ENCODE data around the gene B3GNT9.
A peak's percentile ranks its signal among the peaks of the same experiment; 100 is the strongest.

B3GNT9 gene

DNA sequence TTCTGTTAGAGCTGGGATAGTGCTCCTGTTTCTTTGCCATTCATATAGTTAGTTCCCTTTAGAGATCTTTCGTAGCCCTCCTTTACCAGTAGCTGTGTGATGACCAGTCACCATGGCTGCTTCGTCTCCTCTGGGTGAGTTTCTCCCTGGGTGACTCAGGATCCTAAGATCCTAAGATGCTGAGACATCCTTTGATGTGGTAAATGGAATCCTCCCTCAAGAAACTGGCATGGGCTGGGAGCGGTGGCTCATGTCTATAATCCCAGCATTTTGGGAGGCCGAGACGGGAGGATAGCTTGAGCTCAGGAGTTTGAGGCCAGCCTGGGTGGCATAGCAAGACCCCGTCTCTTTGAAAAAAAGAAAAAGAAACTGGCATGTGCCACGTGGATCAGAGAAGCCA is 35.2 kb downstream of the B3GNT9 start:
- H3K4me3 ChIP-seq (ENCODE audit: insufficient read depth, low read depth, low read length, poor library complexity, severe bottlenecking) = no peak overlapping the region
- H3K36me3 ChIP-seq (ENCODE audit: control insufficient read depth, insufficient read depth, low read length) = peaks cover 8% of the 10 kb centered on the region
- H3K4me1 ChIP-seq (ENCODE audit: control insufficient read depth, insufficient read depth, low read length, poor library complexity, severe bottlenecking) = peaks cover 6% of the 10 kb centered on the region
- no peaks in the 10 kb centered on the region for H3K9me3 ChIP-seq (ENCODE audit: control insufficient read depth, low read length)
- no peak for DNase-seq
- H3K27me3 ChIP-seq (replicated peaks; ENCODE audit: control insufficient read depth, insufficient read depth, low read length, poor library complexity, severe bottlenecking) = no peaks in the 10 kb centered on the region
- no peak overlapping the region for H3K27ac ChIP-seq (ENCODE audit: insufficient read depth, low read length, poor library complexity, severe bottlenecking)

DNA sequence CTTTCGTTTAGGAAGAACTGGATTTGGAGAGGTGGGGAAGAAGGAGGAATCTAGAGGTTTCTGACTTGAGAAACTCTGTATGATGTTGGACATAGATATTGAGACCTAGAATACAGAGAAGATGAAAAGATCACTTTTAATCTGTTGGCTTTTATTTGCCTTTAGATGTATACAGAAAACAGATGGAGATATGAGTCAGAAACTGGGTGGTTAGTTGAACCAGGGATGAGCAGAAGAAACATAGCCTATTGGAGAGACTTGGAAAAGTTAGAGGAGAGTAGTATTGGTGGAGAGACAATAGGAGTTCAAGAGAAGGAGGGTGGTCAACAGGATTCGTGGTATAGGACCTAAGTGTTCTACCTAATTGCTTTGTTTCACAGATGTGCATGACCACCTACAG is 36.0 kb downstream of the B3GNT9 start:
- Histone ChIP-seq H3K36me3 (ENCODE audit: control insufficient read depth, insufficient read depth, low read length) (no peaks in the 10 kb centered on the region), H3K27me3 (replicated peaks; ENCODE audit: control insufficient read depth, insufficient read depth, low read length, poor library complexity, severe bottlenecking) (no peaks in the 10 kb centered on the region), H3K4me1 (ENCODE audit: control insufficient read depth, insufficient read depth, low read length, poor library complexity, severe bottlenecking) (peaks cover 10% of the 10 kb centered on the region), H3K4me3 (ENCODE audit: insufficient read depth, low read depth, low read length, poor library complexity, severe bottlenecking) (no peak overlapping the region), H3K9me3 (ENCODE audit: control insufficient read depth, low read length) (no peaks in the 10 kb centered on the region), H3K27ac (ENCODE audit: insufficient read depth, low read length, poor library complexity, severe bottlenecking) (no peak overlapping the region)
- no peak for DNase-seq

- Histone ChIP-seq H3K27ac (ENCODE audit: insufficient read depth, low read length, poor library complexity, severe bottlenecking) (no peak overlapping the region), H3K36me3 (ENCODE audit: control insufficient read depth, insufficient read depth, low read length) (no peaks in the 10 kb centered on the region), H3K4me3 (ENCODE audit: insufficient read depth, low read depth, low read length, poor library complexity, severe bottlenecking) (no peak overlapping the region), H3K27me3 (replicated peaks; ENCODE audit: control insufficient read depth, insufficient read depth, low read length, poor library complexity, severe bottlenecking) (no peaks in the 10 kb centered on the region), H3K4me1 (ENCODE audit: control insufficient read depth, insufficient read depth, low read length, poor library complexity, severe bottlenecking) (peaks cover 15% of the 10 kb centered on the region), H3K9me3 (ENCODE audit: control insufficient read depth, low read length) (no peaks in the 10 kb centered on the region)
- no peak for DNase-seq
Measured at GRCh38 chr16:67112591-67113399, 38.0 kb downstream of the B3GNT9 start.

DNA sequence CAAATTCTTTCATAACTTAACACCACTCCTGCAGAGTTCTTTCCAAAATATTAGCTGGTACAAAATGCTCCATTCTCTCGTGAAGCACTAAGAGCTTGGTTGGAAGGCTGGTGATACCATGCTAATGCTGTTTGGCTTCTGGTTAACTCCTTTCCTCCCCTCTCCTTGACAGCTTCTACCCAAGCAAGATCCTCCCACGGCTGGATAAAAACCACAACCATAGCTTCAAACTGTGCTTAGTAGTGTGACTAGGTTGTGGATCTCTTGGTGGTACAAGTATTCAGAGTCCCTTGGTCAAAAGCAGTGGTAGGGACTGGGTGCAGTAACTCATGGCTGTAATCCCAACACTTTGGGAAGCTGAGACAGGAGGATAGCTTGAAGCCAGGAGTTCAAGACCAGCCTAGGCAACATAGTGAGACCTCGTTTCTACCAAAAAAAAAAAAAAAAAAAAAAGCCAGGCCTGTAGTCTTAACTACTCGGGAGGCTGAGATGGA is 38.8 kb downstream of the B3GNT9 start:
- Histone ChIP-seq H3K27ac (ENCODE audit: insufficient read depth, low read length, poor library complexity, severe bottlenecking) (no peak overlapping the region), H3K4me1 (ENCODE audit: control insufficient read depth, insufficient read depth, low read length, poor library complexity, severe bottlenecking) (peaks cover 15% of the 10 kb centered on the region), H3K4me3 (ENCODE audit: insufficient read depth, low read depth, low read length, poor library complexity, severe bottlenecking) (no peak overlapping the region), H3K9me3 (ENCODE audit: control insufficient read depth, low read length) (no peaks in the 10 kb centered on the region), H3K27me3 (replicated peaks; ENCODE audit: control insufficient read depth, insufficient read depth, low read length, poor library complexity, severe bottlenecking) (no peaks in the 10 kb centered on the region), H3K36me3 (ENCODE audit: control insufficient read depth, insufficient read depth, low read length) (no peaks in the 10 kb centered on the region)
- no peak for DNase-seq

- Histone ChIP-seq H3K4me3 (ENCODE audit: insufficient read depth, low read depth, low read length, poor library complexity, severe bottlenecking) (peak within 1 kb of the TSS; percentile 84), H3K9me3 (ENCODE audit: control insufficient read depth, low read length) (no peaks in the 10 kb centered on the region), H3K27me3 (replicated peaks; ENCODE audit: control insufficient read depth, insufficient read depth, low read length, poor library complexity, severe bottlenecking) (no peaks in the 10 kb centered on the region), H3K36me3 (ENCODE audit: control insufficient read depth, insufficient read depth, low read length) (no peaks in the 10 kb centered on the region), H3K4me1 (ENCODE audit: control insufficient read depth, insufficient read depth, low read length, poor library complexity, severe bottlenecking) (peaks cover 15% of the 10 kb centered on the region), H3K27ac (ENCODE audit: insufficient read depth, low read length, poor library complexity, severe bottlenecking) (peak within 1 kb of the TSS; percentile 49)
- peak; percentile 91 to 93 (median 92) for DNase-seq
Measured at GRCh38 chr16:67109407-67110135, 41.2 kb downstream of the B3GNT9 start, which contains the start of gene PHAF1. Gene PHAF1 (plus strand): TSS chr16:67109941. CDS start chr16:67110176, 235 bp downstream.

GRCh38 chr16:67108931-67109406 is 41.8 kb downstream of the B3GNT9 start:
- H3K4me3 ChIP-seq (ENCODE audit: insufficient read depth, low read depth, low read length, poor library complexity, severe bottlenecking) = peak overlapping the region; percentile 84
- H3K27me3 ChIP-seq (replicated peaks; ENCODE audit: control insufficient read depth, insufficient read depth, low read length, poor library complexity, severe bottlenecking) = no peaks in the 10 kb centered on the region
- H3K9me3 ChIP-seq (ENCODE audit: control insufficient read depth, low read length) = no peaks in the 10 kb centered on the region
- no peaks in the 10 kb centered on the region for H3K36me3 ChIP-seq (ENCODE audit: control insufficient read depth, insufficient read depth, low read length)
- peaks cover 15% of the 10 kb centered on the region for H3K4me1 ChIP-seq (ENCODE audit: control insufficient read depth, insufficient read depth, low read length, poor library complexity, severe bottlenecking)
- H3K27ac ChIP-seq (ENCODE audit: insufficient read depth, low read length, poor library complexity, severe bottlenecking) = no peak overlapping the region
- DNase-seq = no peak

DNA sequence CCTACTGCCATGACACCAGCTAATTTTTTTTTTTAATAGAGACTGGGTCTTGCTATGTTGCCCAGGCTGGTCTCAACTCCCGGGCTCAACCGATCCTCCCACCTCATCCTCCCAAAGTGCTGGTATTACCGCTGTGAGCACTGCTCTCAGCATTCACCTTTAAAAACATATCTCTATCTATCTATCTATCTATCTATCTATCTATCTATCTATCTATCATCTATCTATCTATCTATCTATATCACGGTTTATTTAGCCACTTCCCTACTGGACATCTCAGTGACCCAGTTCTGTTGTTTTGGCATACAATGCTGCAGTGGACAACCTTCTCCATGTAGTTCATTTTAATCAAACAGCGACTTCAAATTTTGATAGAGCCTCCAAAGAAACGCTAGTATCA is 42.3 kb downstream of the B3GNT9 start:
- H3K27ac ChIP-seq (ENCODE audit: insufficient read depth, low read length, poor library complexity, severe bottlenecking) = no peak overlapping the region
- no peaks in the 10 kb centered on the region for H3K27me3 ChIP-seq (replicated peaks; ENCODE audit: control insufficient read depth, insufficient read depth, low read length, poor library complexity, severe bottlenecking)
- H3K36me3 ChIP-seq (ENCODE audit: control insufficient read depth, insufficient read depth, low read length) = no peaks in the 10 kb centered on the region
- no peaks in the 10 kb centered on the region for H3K9me3 ChIP-seq (ENCODE audit: control insufficient read depth, low read length)
- peaks cover 15% of the 10 kb centered on the region for H3K4me1 ChIP-seq (ENCODE audit: control insufficient read depth, insufficient read depth, low read length, poor library complexity, severe bottlenecking)
- DNase-seq = no peak
- H3K4me3 ChIP-seq (ENCODE audit: insufficient read depth, low read depth, low read length, poor library complexity, severe bottlenecking) = no peak overlapping the region

- H3K9me3 ChIP-seq (ENCODE audit: control insufficient read depth, low read length) = no peaks in the 10 kb centered on the region
- H3K27me3 ChIP-seq (replicated peaks; ENCODE audit: control insufficient read depth, insufficient read depth, low read length, poor library complexity, severe bottlenecking) = no peaks in the 10 kb centered on the region
- DNase-seq = no peak
- H3K4me1 ChIP-seq (ENCODE audit: control insufficient read depth, insufficient read depth, low read length, poor library complexity, severe bottlenecking) = peaks cover 10% of the 10 kb centered on the region
- no peak overlapping the region for H3K4me3 ChIP-seq (ENCODE audit: insufficient read depth, low read depth, low read length, poor library complexity, severe bottlenecking)
- H3K27ac ChIP-seq (ENCODE audit: insufficient read depth, low read length, poor library complexity, severe bottlenecking) = no peak overlapping the region
- no peaks in the 10 kb centered on the region for H3K36me3 ChIP-seq (ENCODE audit: control insufficient read depth, insufficient read depth, low read length)
Measured at GRCh38 chr16:67105881-67106280, 44.9 kb downstream of the B3GNT9 start.

DNA sequence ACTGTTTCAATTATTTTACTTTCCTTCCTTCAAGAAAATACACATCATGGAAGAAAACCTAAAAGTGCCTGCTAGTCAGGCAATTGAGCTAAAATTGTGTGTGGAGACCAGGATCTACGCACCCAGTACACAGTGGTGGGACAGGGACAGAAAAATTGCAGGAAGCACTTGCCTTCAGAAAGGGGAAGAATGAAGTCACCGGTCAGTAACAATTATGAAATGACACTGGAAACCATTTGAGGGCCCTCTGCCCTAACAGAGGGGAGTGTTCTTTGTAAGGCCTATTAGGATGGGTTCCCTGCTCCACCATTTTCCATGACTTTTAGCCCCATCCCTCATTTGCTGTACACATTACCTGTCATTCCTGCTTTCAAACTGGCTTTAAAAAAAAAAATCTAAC is 45.6 kb downstream of the B3GNT9 start:
- Histone ChIP-seq H3K4me1 (ENCODE audit: control insufficient read depth, insufficient read depth, low read length, poor library complexity, severe bottlenecking) (peaks cover 5% of the 10 kb centered on the region), H3K27me3 (replicated peaks; ENCODE audit: control insufficient read depth, insufficient read depth, low read length, poor library complexity, severe bottlenecking) (no peaks in the 10 kb centered on the region), H3K36me3 (ENCODE audit: control insufficient read depth, insufficient read depth, low read length) (no peaks in the 10 kb centered on the region), H3K9me3 (ENCODE audit: control insufficient read depth, low read length) (no peaks in the 10 kb centered on the region), H3K4me3 (ENCODE audit: insufficient read depth, low read depth, low read length, poor library complexity, severe bottlenecking) (no peak overlapping the region), H3K27ac (ENCODE audit: insufficient read depth, low read length, poor library complexity, severe bottlenecking) (no peak overlapping the region)
- no peak for DNase-seq

- Histone ChIP-seq H3K36me3 (ENCODE audit: control insufficient read depth, insufficient read depth, low read length) (no peaks in the 10 kb centered on the region), H3K4me3 (ENCODE audit: insufficient read depth, low read depth, low read length, poor library complexity, severe bottlenecking) (no peak overlapping the region), H3K27me3 (replicated peaks; ENCODE audit: control insufficient read depth, insufficient read depth, low read length, poor library complexity, severe bottlenecking) (no peaks in the 10 kb centered on the region), H3K27ac (ENCODE audit: insufficient read depth, low read length, poor library complexity, severe bottlenecking) (no peak overlapping the region), H3K9me3 (ENCODE audit: control insufficient read depth, low read length) (no peaks in the 10 kb centered on the region), H3K4me1 (ENCODE audit: control insufficient read depth, insufficient read depth, low read length, poor library complexity, severe bottlenecking) (peaks cover 5% of the 10 kb centered on the region)
- DNase-seq = no peak
Measured at GRCh38 chr16:67104845-67105244, 46.0 kb downstream of the B3GNT9 start.
